OCI-LY3 (cell line): ENCODE measurements around the gene MED28.
"Not testable (repeated sequence)": the region's sequence is repeated elsewhere in the genome, so short reads cannot be mapped to it uniquely, and the experiment has no call there.

Source experiments
- H2AFZ ChIP-seq: fragments of 200-600, 300-600 bp; shearing (Covaris generic); 2 replicates; pipeline ENCODE4 v1.6.0; 2014; ENCODE audit warnings: antibody characterized with exemption, low read depth, low read length
- H3K27ac ChIP-seq: fragments of 200-600, 300-600 bp; sonication (generic); 2 replicates; pipeline ENCODE4 v1.5.1; 2014; ENCODE audit warnings: mild to moderate bottlenecking, low read length, moderate library complexity, mixed read lengths
- H3K27me3 ChIP-seq: fragments of 200-600, 300-600 bp; sonication (generic); 2 replicates; pipeline ENCODE4 v1.6.1; 2014; ENCODE audit warnings: low read depth, low read length, mixed read lengths
- H3K36me3 ChIP-seq: fragments of 200-600, 300-600 bp; sonication (generic); replicated peaks from 2 replicates; pipeline ENCODE3; 2014; ENCODE audit warnings: low read depth, low read length, mixed read lengths
- H3K4me1 ChIP-seq: fragments of 300-600, 200-600 bp; sonication (generic); 2 replicates; pipeline ENCODE4 v1.6.1; 2014; ENCODE audit warnings: low read length, mixed read lengths
- H3K4me2 ChIP-seq: fragments of 200-600, 300-600 bp; sonication (generic); 2 replicates; pipeline ENCODE4 v1.6.1; 2014; ENCODE audit warnings: low read length, mixed read lengths
- H3K4me3 ChIP-seq: fragments of 300-600, 200-600 bp; sonication (generic); 2 replicates; pipeline ENCODE4 v1.5.1; 2014; ENCODE audit warnings: antibody characterized with exemption, mild to moderate bottlenecking, low read length, moderate library complexity
- H3K79me2 ChIP-seq: fragments of 300-600, 200-600 bp; shearing (Covaris generic); 2 replicates; pipeline ENCODE4 v1.6.1; 2014; ENCODE audit warnings: mild to moderate bottlenecking, low read length, mixed read lengths
- H3K9ac ChIP-seq: fragments of 300-600, 200-600 bp; shearing (Covaris generic); 2 replicates; pipeline ENCODE4 v1.6.0; 2014; ENCODE audit warnings: mild to moderate bottlenecking, low read length, moderate library complexity
- H3K9me3 ChIP-seq: fragments of 200-600, 300-600 bp; shearing (Covaris generic); 2 replicates; pipeline ENCODE4 v1.6.1; 2014; ENCODE audit warnings: low read length, mixed read lengths; ENCODE audit not compliant: insufficient read depth
- H4K20me1 ChIP-seq: fragments of 200-600, 300-600 bp; sonication (generic); 2 replicates; pipeline ENCODE4 v1.6.1; 2016; ENCODE audit warnings: low read length, mixed read lengths; ENCODE audit not compliant: insufficient read depth
- EZH2phosphoT487 ChIP-seq: fragments of 200-600 bp; shearing (Covaris generic); IDR thresholded peaks from 2 replicates; pipeline ENCODE4 v1.6.1; 2018; ENCODE audit warnings: antibody characterized with exemption, mixed run types, low read depth
- TF ChIP-seq, protein P1 (sequence below): fragments of 200-600, 300-600 bp; sonication (generic); IDR thresholded peaks from 2 replicates; pipeline ENCODE4 v1.5.1; 2014; ENCODE audit warnings: antibody characterized with exemption, low read length, low read depth

MED28 gene

DNA sequence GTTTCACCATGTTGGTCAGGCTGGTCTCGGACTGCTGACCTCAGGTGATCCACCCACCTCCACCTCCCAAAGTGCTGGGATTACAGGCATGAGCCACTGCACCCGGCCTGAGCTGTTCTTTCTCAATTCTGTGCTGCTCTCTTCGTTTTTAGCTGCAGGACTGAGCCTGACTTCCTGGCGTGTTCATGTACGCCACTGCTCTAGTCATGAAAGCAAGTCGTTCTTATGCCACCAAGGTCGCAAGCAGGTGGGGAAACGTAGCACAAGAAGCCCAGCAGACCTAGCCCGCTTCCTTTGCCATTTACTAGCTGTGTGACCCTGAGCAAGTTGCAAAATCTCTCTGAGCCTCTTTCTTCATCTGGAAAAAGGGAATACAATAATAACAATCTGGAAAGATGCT, 43.4 kb downstream of the MED28 start:
- no peak overlapping the region for H3K27ac ChIP-seq
- H3K9me3 ChIP-seq = no peaks in the 10 kb centered on the region
- H3K27me3 ChIP-seq = peaks cover 4% of the 10 kb centered on the region; the same call in 1 of the 2 replicates
- no peak overlapping the region for H3K9ac ChIP-seq
- no peak overlapping the region for H2AFZ ChIP-seq
- TF ChIP-seq, protein P1, sequence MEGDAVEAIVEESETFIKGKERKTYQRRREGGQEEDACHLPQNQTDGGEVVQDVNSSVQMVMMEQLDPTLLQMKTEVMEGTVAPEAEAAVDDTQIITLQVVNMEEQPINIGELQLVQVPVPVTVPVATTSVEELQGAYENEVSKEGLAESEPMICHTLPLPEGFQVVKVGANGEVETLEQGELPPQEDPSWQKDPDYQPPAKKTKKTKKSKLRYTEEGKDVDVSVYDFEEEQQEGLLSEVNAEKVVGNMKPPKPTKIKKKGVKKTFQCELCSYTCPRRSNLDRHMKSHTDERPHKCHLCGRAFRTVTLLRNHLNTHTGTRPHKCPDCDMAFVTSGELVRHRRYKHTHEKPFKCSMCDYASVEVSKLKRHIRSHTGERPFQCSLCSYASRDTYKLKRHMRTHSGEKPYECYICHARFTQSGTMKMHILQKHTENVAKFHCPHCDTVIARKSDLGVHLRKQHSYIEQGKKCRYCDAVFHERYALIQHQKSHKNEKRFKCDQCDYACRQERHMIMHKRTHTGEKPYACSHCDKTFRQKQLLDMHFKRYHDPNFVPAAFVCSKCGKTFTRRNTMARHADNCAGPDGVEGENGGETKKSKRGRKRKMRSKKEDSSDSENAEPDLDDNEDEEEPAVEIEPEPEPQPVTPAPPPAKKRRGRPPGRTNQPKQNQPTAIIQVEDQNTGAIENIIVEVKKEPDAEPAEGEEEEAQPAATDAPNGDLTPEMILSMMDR = no peak
- TF ChIP-seq EZH2phosphoT487 = no peak
- no peak overlapping the region for H3K4me3 ChIP-seq
- no peaks in the 10 kb centered on the region for H4K20me1 ChIP-seq
- no peaks in the 10 kb centered on the region for H3K79me2 ChIP-seq
- peaks cover 10% of the 10 kb centered on the region for H3K4me1 ChIP-seq
- no peak overlapping the region for H3K4me2 ChIP-seq
- no peaks in the 10 kb centered on the region for H3K36me3 ChIP-seq

DNA sequence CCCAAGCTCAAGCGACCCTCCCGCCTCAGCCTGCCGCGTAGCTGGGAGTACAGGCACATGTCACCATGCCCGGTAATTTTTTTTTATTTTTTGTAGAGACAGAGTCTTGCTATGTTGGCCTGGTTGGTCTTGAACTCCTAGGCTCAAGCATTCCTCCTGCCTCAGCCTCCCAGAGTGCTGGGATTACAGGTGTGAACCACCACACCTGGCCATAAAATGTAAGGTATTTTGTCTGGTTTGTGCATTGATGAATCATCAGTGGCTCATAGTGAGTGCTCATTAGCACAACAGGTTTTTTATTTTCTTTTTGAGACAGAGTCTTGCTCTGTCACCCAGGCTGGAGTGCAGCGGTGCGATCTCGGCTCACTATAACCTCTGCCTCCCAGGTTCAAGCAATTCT, 44.8 kb downstream of the MED28 start:
- H3K9me3 ChIP-seq, H3K79me2 ChIP-seq, H3K4me2 ChIP-seq, H3K36me3 ChIP-seq, H2AFZ ChIP-seq, H4K20me1 ChIP-seq, H3K9ac ChIP-seq, H3K27ac ChIP-seq, H3K4me3 ChIP-seq, H3K27me3 ChIP-seq: not testable (repeated sequence)
- peaks cover 15% of the 10 kb centered on the region for H3K4me1 ChIP-seq

DNA sequence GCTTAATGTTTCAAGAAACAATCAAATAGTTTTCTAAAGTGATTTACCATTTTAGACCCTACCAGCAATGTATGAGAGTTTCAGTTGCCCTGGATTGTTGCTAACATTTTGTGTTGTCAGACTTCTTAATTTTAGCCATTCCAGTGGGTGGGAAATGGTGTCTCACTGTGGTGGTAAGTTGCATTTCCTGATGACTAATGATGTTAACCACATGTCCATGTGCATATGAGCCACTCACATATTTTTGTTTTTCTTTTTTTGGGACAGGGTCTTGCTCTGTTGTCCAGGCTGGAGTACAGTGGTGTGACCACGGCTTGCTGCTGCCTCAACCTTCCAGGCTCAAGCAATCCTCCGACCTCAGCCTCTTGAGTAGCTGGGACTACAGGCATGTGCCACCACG, 48.3 kb downstream of the MED28 start:
- Histone ChIP-seq H2AFZ (no peak overlapping the region), H3K4me3 (no peak overlapping the region), H3K9me3 (no peaks in the 10 kb centered on the region), H4K20me1 (no peaks in the 10 kb centered on the region), H3K27me3 (no peaks in the 10 kb centered on the region), H3K9ac (no peak overlapping the region), H3K4me1 (peaks cover 38% of the 10 kb centered on the region), H3K27ac (no peak overlapping the region), H3K79me2 (no peaks in the 10 kb centered on the region), H3K36me3 (no peaks in the 10 kb centered on the region), H3K4me2 (no peak overlapping the region)
- TF ChIP-seq EZH2phosphoT487 = no peak
- TF ChIP-seq, protein P1 = no peak

DNA sequence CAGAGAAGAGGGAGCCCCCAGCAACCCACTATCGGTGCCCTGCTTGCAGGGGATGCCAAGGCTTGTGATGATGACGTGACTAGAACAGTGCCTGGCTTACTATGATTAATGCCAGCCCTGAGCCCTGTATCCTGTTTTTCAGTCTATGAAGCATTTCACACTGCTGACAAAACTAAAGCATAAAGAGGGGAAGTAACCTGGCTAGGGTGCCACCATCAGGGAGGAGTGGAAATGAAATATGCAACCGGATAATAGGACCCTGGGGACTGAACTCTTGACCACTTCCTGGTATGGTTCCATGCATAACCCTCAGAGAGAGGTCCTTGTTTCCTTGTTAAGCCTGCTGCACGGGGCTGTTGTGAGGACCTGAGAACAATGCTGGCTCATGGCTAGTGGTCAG, 50.3 kb downstream of the MED28 start:
- Histone ChIP-seq H3K27ac (peak overlapping the region; percentile 60), H3K9ac (peak overlapping the region; percentile 3), H3K9me3 (no peaks in the 10 kb centered on the region), H3K4me1 (peaks cover 46% of the 10 kb centered on the region), H3K4me2 (peak overlapping the region; percentile 69), H3K4me3 (peak overlapping the region; percentile 46), H4K20me1 (no peaks in the 10 kb centered on the region), H3K79me2 (no peaks in the 10 kb centered on the region), H2AFZ (no peak overlapping the region), H3K27me3 (no peaks in the 10 kb centered on the region), H3K36me3 (no peaks in the 10 kb centered on the region)
- no peak for TF ChIP-seq EZH2phosphoT487
- TF ChIP-seq, protein P1 = peak; percentile 29

DNA sequence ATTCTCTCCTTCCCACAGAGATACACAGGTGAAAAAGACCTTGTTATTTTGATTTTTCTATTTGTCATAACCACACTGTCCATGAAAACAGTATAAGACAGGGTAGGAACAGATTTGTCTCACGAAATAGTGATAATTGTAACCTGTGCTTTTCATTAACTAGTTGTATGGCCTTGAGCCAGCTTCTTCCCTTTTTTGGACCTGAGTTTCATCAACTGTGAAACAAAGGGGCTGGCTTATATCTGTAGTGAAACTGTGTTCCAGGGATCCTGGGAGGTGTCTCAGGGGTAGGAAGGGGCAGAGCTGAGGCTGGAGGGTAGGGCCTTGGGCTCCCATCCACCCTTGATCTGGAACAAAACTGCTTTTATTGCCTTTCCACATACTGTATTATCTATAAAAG, 50.9 kb downstream of the MED28 start:
- Histone ChIP-seq H3K27me3 (no peaks in the 10 kb centered on the region), H3K4me2 (peak overlapping the region; percentile 69), H3K27ac (peak overlapping the region; percentile 60), H3K4me1 (peaks cover 46% of the 10 kb centered on the region), H3K4me3 (peak overlapping the region; percentile 46), H3K9me3 (no peaks in the 10 kb centered on the region), H3K79me2 (no peaks in the 10 kb centered on the region), H2AFZ (no peak overlapping the region), H3K36me3 (no peaks in the 10 kb centered on the region), H3K9ac (peak overlapping the region; percentile 3; the same call in 1 of the 2 replicates), H4K20me1 (no peaks in the 10 kb centered on the region)
- TF ChIP-seq EZH2phosphoT487 = no peak
- TF ChIP-seq, protein P1 = no peak
